UCSD-AML1 (cell line): Measurements from ENCODE around the gene SOCS1.
"Not testable (repeated sequence)": the region's sequence is repeated elsewhere in the genome, so short reads cannot be mapped to it uniquely, and the experiment has no call there.

Experiments used
- DNase-seq: peaks from one replicate; lab custom pipeline; 2025; ENCODE audit not compliant: unreplicated experiment; lab: John Stamatoyannopoulos, UW

SOCS1 gene

GRCh38 chr16:11231367-11231970 is 24.5 kb downstream of the SOCS1 start:
- no peak for DNase-seq

- DNase-seq = no peak
Observed at GRCh38 chr16:11229906-11230305, 26.1 kb downstream of the SOCS1 start.

- no peak for DNase-seq
Observed at GRCh38 chr16:11229432-11229831, 26.6 kb downstream of the SOCS1 start.

- no peak for DNase-seq
Observed at GRCh38 chr16:11225677-11226549, 30.1 kb downstream of the SOCS1 start.

- DNase-seq = peak; percentile 40
Observed at GRCh38 chr16:11224894-11225676, 30.9 kb downstream of the SOCS1 start.

- DNase-seq = peak; percentile 86
Observed at GRCh38 chr16:11224096-11224893, 31.7 kb downstream of the SOCS1 start.

- DNase-seq = not testable (repeated sequence)
Observed at GRCh38 chr16:11220507-11220906, 35.5 kb downstream of the SOCS1 start.

GRCh38 chr16:11219178-11219577 is 36.8 kb downstream of the SOCS1 start:
- no peak for DNase-seq

- no peak for DNase-seq
Observed at GRCh38 chr16:11218604-11218962, 37.4 kb downstream of the SOCS1 start.

GRCh38 chr16:11217651-11218603 is 38.1 kb downstream of the SOCS1 start:
- DNase-seq = no peak

- DNase-seq = no peak
Observed at GRCh38 chr16:11215935-11216556, 40.0 kb downstream of the SOCS1 start.

- DNase-seq = no peak
Observed at GRCh38 chr16:11213799-11214198, 42.2 kb downstream of the SOCS1 start.

- DNase-seq = no peak
Observed at GRCh38 chr16:11213373-11213772, 42.6 kb downstream of the SOCS1 start.

- DNase-seq = no peak
Observed at GRCh38 chr16:11212798-11213196, 43.2 kb downstream of the SOCS1 start.

- DNase-seq = no peak
Observed at GRCh38 chr16:11211977-11212797, 43.8 kb downstream of the SOCS1 start.

- DNase-seq = peak; percentile 40
Observed at GRCh38 chr16:11211061-11211976, 44.7 kb downstream of the SOCS1 start.

GRCh38 chr16:11210260-11210659 is 45.7 kb downstream of the SOCS1 start:
- DNase-seq = no peak
